Testis (tissue), 2 donors: ENCODE data around the gene AHDC1.

ENCODE experiments used
- POLR2A ChIP-seq: fragments of 450-650 bp; IDR thresholded peaks from one replicate; pipeline ENCODE4 v1.6.1; 2017; ENCODE audit warnings: antibody characterized with exemption, mild to moderate bottlenecking, moderate library complexity
- TF ChIP-seq, protein P1 (sequence below), 3 experiments: fragments of 450-650 bp in 2 of 3; fragments of 200-600 bp in 1 of 3; sonication (generic) in 1 of 3; IDR thresholded peaks; one replicate each; pipeline ENCODE4 v1.5.1; 2016 to 2019; ENCODE audit warnings: antibody characterized with exemption in 3 of 3, mild to moderate bottlenecking in 2 of 3, moderate library complexity in 1 of 3

DNA sequence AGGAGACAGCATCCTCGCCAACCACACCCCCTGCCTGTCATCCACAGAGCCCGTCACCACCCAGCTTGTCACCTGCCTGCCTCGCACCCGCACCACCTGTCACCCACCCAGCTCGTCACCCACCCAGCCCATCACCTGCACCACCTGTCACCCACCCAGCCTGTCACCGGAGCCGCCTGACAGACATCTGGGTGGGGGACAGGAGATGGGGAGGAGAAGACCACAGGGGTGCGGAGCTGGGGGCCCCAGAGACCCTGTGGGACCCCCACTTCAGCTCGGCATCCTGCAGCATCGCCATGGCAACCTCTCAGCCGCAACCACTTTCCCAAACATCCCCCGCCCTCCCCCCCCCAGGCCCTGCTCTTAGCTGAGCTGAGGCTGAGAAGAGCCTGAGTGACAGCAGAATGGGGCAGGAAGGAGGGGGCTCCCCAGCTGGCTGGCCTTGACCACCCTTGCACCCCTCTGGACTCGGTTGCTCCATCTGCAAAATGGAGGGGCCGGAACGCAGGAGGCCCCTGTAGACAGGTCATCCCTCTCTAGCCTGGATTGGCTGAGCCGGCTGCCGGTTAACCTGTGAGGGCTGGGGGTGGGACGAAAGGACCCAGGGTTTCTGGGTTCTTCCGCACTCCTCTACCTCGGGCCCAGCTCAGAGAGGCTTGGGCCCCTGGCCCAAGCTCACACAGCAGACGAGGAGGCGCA is 11.6 kb downstream of the AHDC1 start:
- TF ChIP-seq, protein P1, sequence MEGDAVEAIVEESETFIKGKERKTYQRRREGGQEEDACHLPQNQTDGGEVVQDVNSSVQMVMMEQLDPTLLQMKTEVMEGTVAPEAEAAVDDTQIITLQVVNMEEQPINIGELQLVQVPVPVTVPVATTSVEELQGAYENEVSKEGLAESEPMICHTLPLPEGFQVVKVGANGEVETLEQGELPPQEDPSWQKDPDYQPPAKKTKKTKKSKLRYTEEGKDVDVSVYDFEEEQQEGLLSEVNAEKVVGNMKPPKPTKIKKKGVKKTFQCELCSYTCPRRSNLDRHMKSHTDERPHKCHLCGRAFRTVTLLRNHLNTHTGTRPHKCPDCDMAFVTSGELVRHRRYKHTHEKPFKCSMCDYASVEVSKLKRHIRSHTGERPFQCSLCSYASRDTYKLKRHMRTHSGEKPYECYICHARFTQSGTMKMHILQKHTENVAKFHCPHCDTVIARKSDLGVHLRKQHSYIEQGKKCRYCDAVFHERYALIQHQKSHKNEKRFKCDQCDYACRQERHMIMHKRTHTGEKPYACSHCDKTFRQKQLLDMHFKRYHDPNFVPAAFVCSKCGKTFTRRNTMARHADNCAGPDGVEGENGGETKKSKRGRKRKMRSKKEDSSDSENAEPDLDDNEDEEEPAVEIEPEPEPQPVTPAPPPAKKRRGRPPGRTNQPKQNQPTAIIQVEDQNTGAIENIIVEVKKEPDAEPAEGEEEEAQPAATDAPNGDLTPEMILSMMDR (IDR thresholded peaks at IDR 0.05), result no peak
- TF ChIP-seq POLR2A, result no peak
